Endodermal cell (in vitro differentiated cells): ENCODE results near the gene DTNBP1. TPM values are rescaled to one million over a fixed set of nuclear protein-coding genes. Genes with fewer than 3 reads are reported as not detected.

ENCODE experiments used
- DNase-seq: peaks from one replicate; pipeline ENCODE4 v3.0.0-alpha.2; 2017
- H3K27ac ChIP-seq: 2 replicates; pipeline ENCODE4 v1.5.1; 2013; ENCODE audit warnings: mild to moderate bottlenecking, low read depth, low read length, moderate library complexity
- H3K27me3 ChIP-seq: 2 replicates; pipeline ENCODE4 v1.6.1; 2013; ENCODE audit warnings: mild to moderate bottlenecking, low read length, moderate library complexity; ENCODE audit not compliant: insufficient read depth, control insufficient read depth, poor library complexity, severe bottlenecking
- H3K36me3 ChIP-seq: 2 replicates; pipeline ENCODE4 v1.7.0; 2013; ENCODE audit warnings: mild to moderate bottlenecking, low read length, moderate library complexity; ENCODE audit not compliant: control insufficient read depth, insufficient read depth
- H3K4me1 ChIP-seq: one replicate; pipeline ENCODE4 v1.7.0; 2013; ENCODE audit warnings: low read length; ENCODE audit not compliant: control insufficient read depth, insufficient read depth
- H3K4me3 ChIP-seq: 2 replicates; pipeline ENCODE4 v1.5.1; 2013; ENCODE audit warnings: mild to moderate bottlenecking, low read length, moderate library complexity
- H3K9ac ChIP-seq: 2 replicates; pipeline ENCODE4 v1.6.1; 2013; ENCODE audit warnings: mild to moderate bottlenecking, low read length, moderate library complexity; ENCODE audit not compliant: poor library complexity, severe bottlenecking; ENCODE audit errors: extremely low read depth
- H3K9me3 ChIP-seq: 2 replicates; pipeline ENCODE4 v1.6.1; 2013; ENCODE audit warnings: mild to moderate bottlenecking, low read length, moderate library complexity; ENCODE audit not compliant: control insufficient read depth
- H3K27ac Mint-ChIP-seq: 2 replicates; pipeline ENCODE4 v1.8.0; 2020; ENCODE audit warnings: mixed read lengths
- H3K27me3 Mint-ChIP-seq: 2 replicates; pipeline ENCODE4 v1.8.0; 2021; ENCODE audit warnings: mild to moderate bottlenecking, mixed read lengths; ENCODE audit not compliant: insufficient read depth
- H3K36me3 Mint-ChIP-seq: 2 replicates; pipeline ENCODE4 v1.8.0; 2020; ENCODE audit warnings: low read depth, mixed read lengths
- H3K4me1 Mint-ChIP-seq: 2 replicates; pipeline ENCODE4 v1.8.0; 2020; ENCODE audit warnings: mixed read lengths
- H3K4me3 Mint-ChIP-seq: 2 replicates; pipeline ENCODE4 v1.8.0; 2020; ENCODE audit warnings: mild to moderate bottlenecking, moderate library complexity, mixed read lengths
- H3K9me3 Mint-ChIP-seq: 2 replicates; pipeline ENCODE4 v1.8.0; 2020; ENCODE audit warnings: mild to moderate bottlenecking, mixed read lengths
- WGBS, 2 experiments: methylation state at CpG; one replicate each; pipeline versions ENCODE4 v1.1.5 to v1.1.7; 2013; ENCODE audit warnings: missing lambda C conversion rate in 2 of 2, mixed read lengths in 1 of 2; ENCODE audit not compliant: insufficient coverage in 1 of 2, insufficient read length in 1 of 2; 5-methylcytosine and 5-hydroxymethylcytosine counted together
- total RNA-seq, 2 donors: library from RNA; stranded (reverse); fragmentation: NEBNext Ultra II Directional in 1 of 2; extraction: Animal tissue kit (Norgen Biotek cat#: 25700) in 1 of 2; gene quantifications; 2 replicates in 1 of 2; 3 replicates in 1 of 2; pipeline ENCODE4 v1.2.1, GENCODE V29; 2021
- TF ChIP-seq, protein P1 (sequence below): fragments of 200-600 bp; sonication (generic); conservative IDR thresholded peaks from 2 replicates; pipeline ENCODE4 v1.5.0; 2021; ENCODE audit warnings: antibody characterized with exemption, mild to moderate bottlenecking

The DTNBP1 gene
- total RNA-seq, 2 donors from 2014 or later, result 14.1 to 31.4 TPM

DNA sequence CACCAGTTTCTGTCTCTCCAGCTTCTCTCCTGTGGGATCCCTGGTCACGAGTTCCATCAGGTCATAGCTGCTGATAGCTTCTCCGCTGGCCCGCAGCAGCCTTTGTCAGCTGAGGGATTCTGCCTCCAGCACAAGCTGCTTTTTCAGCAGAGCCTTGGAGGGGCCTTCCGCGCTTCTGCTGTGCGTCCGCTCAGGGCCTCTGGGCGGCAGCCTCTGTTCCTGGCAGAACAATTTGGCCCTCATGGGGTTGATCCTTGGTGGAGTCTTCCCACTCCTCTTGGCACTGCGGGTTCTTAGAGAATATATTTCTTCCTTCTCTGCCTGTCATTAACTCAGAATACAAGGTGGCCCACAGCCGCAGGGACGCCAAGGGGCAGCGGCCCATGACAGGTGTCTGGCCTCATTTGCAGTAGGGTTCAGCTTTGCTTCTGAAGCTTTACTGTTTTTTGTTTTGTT lies 158.8 kb downstream of the DTNBP1 start:
- H3K36me3 Mint-ChIP-seq, result peaks cover 89% of the 10 kb centered on the region

DNA sequence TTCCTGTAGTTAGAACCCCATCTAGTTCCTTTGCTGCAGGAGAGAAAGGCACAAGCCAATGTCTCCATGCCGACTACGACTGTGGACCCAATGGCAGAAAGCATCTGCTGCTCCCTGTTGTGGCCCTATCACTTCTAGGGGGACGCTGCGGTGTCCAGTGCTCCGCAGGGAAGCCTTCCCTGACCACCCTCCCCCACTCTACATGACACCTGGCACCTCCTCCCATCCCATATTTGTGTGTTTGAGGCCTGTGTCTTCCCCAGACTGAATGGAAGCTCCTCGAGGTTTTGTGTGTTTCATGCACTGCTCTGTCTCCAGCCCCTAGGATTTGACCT lies 159.5 kb downstream of the DTNBP1 start:
- H3K27me3 Mint-ChIP-seq, result no peaks in the 10 kb centered on the region
- peak overlapping the region; percentile 50 for H3K27ac Mint-ChIP-seq
- Histone ChIP-seq H3K9ac (no peak overlapping the region), H3K4me1 (no peaks in the 10 kb centered on the region), H3K9me3 (no peaks in the 10 kb centered on the region), H3K36me3 (peaks cover 83% of the 10 kb centered on the region), H3K27ac (no peak overlapping the region), H3K4me3 (no peak overlapping the region), H3K27me3 (no peaks in the 10 kb centered on the region)
- H3K36me3 Mint-ChIP-seq, result peaks cover 88% of the 10 kb centered on the region
- no peaks in the 10 kb centered on the region for H3K9me3 Mint-ChIP-seq
- DNase-seq, result no peak
- WGBS, 2 experiments, result 94 to 96% methylated on average over 5 to 6 of the region's 6 CpGs
- no peaks in the 10 kb centered on the region for H3K4me1 Mint-ChIP-seq
- H3K4me3 Mint-ChIP-seq, result no peak overlapping the region
- TF ChIP-seq, protein P1, sequence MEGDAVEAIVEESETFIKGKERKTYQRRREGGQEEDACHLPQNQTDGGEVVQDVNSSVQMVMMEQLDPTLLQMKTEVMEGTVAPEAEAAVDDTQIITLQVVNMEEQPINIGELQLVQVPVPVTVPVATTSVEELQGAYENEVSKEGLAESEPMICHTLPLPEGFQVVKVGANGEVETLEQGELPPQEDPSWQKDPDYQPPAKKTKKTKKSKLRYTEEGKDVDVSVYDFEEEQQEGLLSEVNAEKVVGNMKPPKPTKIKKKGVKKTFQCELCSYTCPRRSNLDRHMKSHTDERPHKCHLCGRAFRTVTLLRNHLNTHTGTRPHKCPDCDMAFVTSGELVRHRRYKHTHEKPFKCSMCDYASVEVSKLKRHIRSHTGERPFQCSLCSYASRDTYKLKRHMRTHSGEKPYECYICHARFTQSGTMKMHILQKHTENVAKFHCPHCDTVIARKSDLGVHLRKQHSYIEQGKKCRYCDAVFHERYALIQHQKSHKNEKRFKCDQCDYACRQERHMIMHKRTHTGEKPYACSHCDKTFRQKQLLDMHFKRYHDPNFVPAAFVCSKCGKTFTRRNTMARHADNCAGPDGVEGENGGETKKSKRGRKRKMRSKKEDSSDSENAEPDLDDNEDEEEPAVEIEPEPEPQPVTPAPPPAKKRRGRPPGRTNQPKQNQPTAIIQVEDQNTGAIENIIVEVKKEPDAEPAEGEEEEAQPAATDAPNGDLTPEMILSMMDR, result no peak

More for the DNA sequence above, 158.8 kb downstream of the DTNBP1 start:
- Histone ChIP-seq H3K36me3 (peaks cover 87% of the 10 kb centered on the region), H3K4me1 (no peaks in the 10 kb centered on the region), H3K27ac (no peak overlapping the region), H3K27me3 (no peaks in the 10 kb centered on the region), H3K4me3 (no peak overlapping the region), H3K9ac (no peak overlapping the region), H3K9me3 (no peaks in the 10 kb centered on the region)
- Mint-ChIP-seq H3K4me3 (no peak overlapping the region), H3K27ac (peak overlapping the region; percentile 6), H3K27me3 (no peaks in the 10 kb centered on the region), H3K9me3 (no peaks in the 10 kb centered on the region), H3K4me1 (peaks cover 2% of the 10 kb centered on the region)
- no peak for DNase-seq
- TF ChIP-seq, protein P1, result peak; percentile 27
- 93 to 95% methylated on average over 12 of the region's 12 CpGs for WGBS, 2 experiments

DNA sequence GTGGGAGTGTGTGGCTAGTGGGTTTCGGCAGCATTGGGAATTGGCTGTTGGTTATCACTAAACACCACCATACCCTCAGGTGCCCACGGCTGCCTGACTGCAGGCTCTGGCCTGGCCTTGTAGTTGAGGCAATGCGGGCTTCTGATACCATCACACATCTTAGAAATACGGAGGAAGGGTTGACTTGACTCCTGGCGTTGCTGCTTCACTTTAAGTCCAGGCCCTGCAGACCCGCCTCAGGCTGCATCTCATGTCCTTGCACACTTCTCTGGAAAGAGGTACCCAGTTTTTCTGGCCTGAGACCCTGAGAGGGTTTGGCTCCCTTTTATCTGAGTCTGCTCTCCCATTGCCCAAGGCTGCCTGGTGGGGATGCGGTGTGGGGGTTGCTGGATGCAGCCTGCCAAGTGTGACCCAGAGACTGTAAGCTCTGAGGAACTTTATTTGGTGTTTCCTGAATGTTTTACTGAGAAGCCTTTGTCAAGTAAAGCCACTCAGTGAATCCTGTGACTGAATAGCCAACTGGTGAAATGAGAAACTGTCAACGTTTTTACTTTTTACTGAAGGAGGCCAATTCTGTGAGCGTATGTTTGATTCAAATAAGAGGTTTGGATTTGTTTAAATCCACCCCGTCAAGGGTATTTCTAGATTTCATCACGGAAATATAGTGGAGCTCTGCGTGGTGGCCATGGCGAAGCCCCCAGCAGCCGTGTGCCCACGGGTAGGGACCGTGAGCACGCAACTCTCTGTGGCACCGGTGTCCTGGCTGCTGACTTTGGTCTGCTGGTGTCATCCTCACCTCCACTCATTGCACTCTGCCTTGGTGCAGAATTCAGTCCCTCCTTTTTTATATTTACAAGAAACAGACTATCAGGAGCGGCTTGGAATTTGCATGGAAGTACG lies 160.1 kb downstream of the DTNBP1 start:
- H3K36me3 ChIP-seq, result peaks cover 84% of the 10 kb centered on the region
- TF ChIP-seq, protein P1, result no peak
- H3K4me3 Mint-ChIP-seq, result no peak overlapping the region
- H3K9ac ChIP-seq, result no peak overlapping the region
- H3K4me1 ChIP-seq, result no peaks in the 10 kb centered on the region
- peak overlapping the region; percentile 17 for H3K27ac Mint-ChIP-seq
- no peaks in the 10 kb centered on the region for H3K27me3 ChIP-seq
- no peak overlapping the region for H3K4me3 ChIP-seq
- no peaks in the 10 kb centered on the region for H3K9me3 ChIP-seq
- no peaks in the 10 kb centered on the region for H3K9me3 Mint-ChIP-seq
- no peaks in the 10 kb centered on the region for H3K4me1 Mint-ChIP-seq
- no peak for DNase-seq
- H3K27ac ChIP-seq, result no peak overlapping the region
- peaks cover 91% of the 10 kb centered on the region for H3K36me3 Mint-ChIP-seq
- H3K27me3 Mint-ChIP-seq, result no peaks in the 10 kb centered on the region
- 90% methylated on average over 16 to 20 of the region's 20 CpGs for WGBS, 2 experiments
